Smooth muscle cell (in vitro differentiated cells): ENCODE results near the gene ARHGAP6. TPM values are rescaled to one million over a fixed set of nuclear protein-coding genes. Genes with fewer than 3 reads are reported as not detected.

ENCODE experiments used
- DNase-seq: peaks from one replicate; lab custom pipeline; 2025; ENCODE audit not compliant: unreplicated experiment; lab: John Stamatoyannopoulos, UW
- H2AFZ ChIP-seq: fragments of 200-600 bp; sonication (generic); 2 replicates; pipeline ENCODE4 v1.6.0; 2016; ENCODE audit warnings: antibody characterized with exemption, low read depth, mild to moderate bottlenecking
- H3F3A ChIP-seq: fragments of 200-600 bp; sonication (generic); 2 replicates; pipeline ENCODE4 v1.6.0; 2017; ENCODE audit warnings: antibody characterized with exemption, low read depth
- H3K27ac ChIP-seq: fragments of 200-600 bp; sonication (generic); 2 replicates; pipeline ENCODE4 v1.5.1; 2016; ENCODE audit warnings: low read depth, mild to moderate bottlenecking
- H3K27me3 ChIP-seq: fragments of 200-600 bp; sonication (generic); 2 replicates; pipeline ENCODE4 v1.6.1; 2016; ENCODE audit warnings: low read depth, mild to moderate bottlenecking
- H3K36me3 ChIP-seq: fragments of 200-600 bp; sonication (generic); 2 replicates; pipeline ENCODE4 v1.5.1; 2016; ENCODE audit warnings: low read depth
- H3K4me1 ChIP-seq: fragments of 200-600 bp; sonication (generic); 2 replicates; pipeline ENCODE4 v1.5.1; 2016; ENCODE audit warnings: low read depth
- H3K4me2 ChIP-seq: fragments of 200-600 bp; sonication (generic); 2 replicates; pipeline ENCODE4 v1.6.0; 2016; ENCODE audit warnings: mild to moderate bottlenecking
- H3K4me3 ChIP-seq: fragments of 200-600 bp; sonication (generic); 2 replicates; pipeline ENCODE4 v1.5.1; 2016; ENCODE audit warnings: mild to moderate bottlenecking
- H3K79me2 ChIP-seq: fragments of 200-600 bp; sonication (generic); 2 replicates; pipeline ENCODE4 v1.6.0; 2016; ENCODE audit warnings: low read depth, mild to moderate bottlenecking
- H3K9ac ChIP-seq: fragments of 200-600 bp; sonication (generic); 2 replicates; pipeline ENCODE4 v1.6.0; 2016; ENCODE audit warnings: low read depth
- H3K9me3 ChIP-seq: fragments of 200-600 bp; sonication (generic); replicated peaks from 2 replicates; pipeline ENCODE4 v1.5.1; 2016; ENCODE audit warnings: low read depth
- H4K20me1 ChIP-seq: fragments of 200-600 bp; sonication (generic); 2 replicates; pipeline ENCODE4 v1.6.0; 2016; ENCODE audit warnings: low read depth
- WGBS: methylation state at CpG from one replicate; pipeline ENCODE4 v1.1.7; 2016; ENCODE audit warnings: low lambda C conversion rate; 5-methylcytosine and 5-hydroxymethylcytosine counted together
- polyA plus RNA-seq: library from polyadenylated mRNA; unstranded; fragments of >200 nt; fragmentation: Nextera tagmentation; extraction: Ambion mirVana; gene quantifications from 2 replicates; pipeline ENCODE4 v1.2.1, GENCODE V29; 2016
- total RNA-seq: library from RNA; depleted of rRNA; stranded (reverse); fragments of >200 nt; gene quantifications from 2 replicates; pipeline ENCODE4 v1.2.3, GENCODE V29; 2014
- TF ChIP-seq, protein P1 (sequence below): fragments of 200-600 bp; sonication (generic); IDR thresholded peaks from 2 replicates; pipeline ENCODE4 v1.5.1; 2017; ENCODE audit warnings: borderline replicate concordance, mild to moderate bottlenecking, antibody characterized with exemption; ENCODE audit not compliant: insufficient read depth, poor library complexity, severe bottlenecking

Gene ARHGAP6
- total and polyA plus RNA-seq, 2 experiments from 2014 or later, result 0.55 to 0.90 TPM

DNA sequence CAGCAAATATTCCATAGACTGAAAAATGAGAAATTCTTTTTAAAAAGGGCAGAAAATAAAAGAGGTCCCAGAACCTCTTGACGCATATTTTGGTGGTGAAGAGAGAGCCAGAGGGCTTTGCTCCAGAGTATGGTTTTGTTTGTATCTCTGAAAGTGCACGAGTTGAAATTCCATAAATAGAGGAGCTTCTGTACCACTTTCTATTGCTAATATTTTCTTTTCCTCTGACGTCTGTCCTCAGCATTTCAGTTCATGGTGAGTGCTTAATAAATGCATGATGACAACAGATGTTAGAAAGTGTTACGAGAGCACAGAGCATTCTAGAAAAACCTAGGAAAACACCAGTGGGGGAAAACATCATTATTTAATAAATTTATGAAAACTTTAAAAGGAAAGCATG lies 227.0 kb downstream of the ARHGAP6 start:
- H3K27ac ChIP-seq, result no peak overlapping the region
- H3K4me1 ChIP-seq, result no peaks in the 10 kb centered on the region
- no peak overlapping the region for H3K4me2 ChIP-seq
- H3K9ac ChIP-seq, result no peak overlapping the region
- no peak overlapping the region for H2AFZ ChIP-seq
- H4K20me1 ChIP-seq, result no peaks in the 10 kb centered on the region
- H3K79me2 ChIP-seq, result no peaks in the 10 kb centered on the region
- 75% methylated on average over 4 of the region's 4 CpGs for WGBS
- H3K4me3 ChIP-seq, result no peak overlapping the region
- no peak for DNase-seq
- H3F3A ChIP-seq, result no peaks in the 10 kb centered on the region
- H3K27me3 ChIP-seq, result no peaks in the 10 kb centered on the region
- no peaks in the 10 kb centered on the region for H3K36me3 ChIP-seq
- H3K9me3 ChIP-seq, result no peaks in the 10 kb centered on the region
- TF ChIP-seq, protein P1, sequence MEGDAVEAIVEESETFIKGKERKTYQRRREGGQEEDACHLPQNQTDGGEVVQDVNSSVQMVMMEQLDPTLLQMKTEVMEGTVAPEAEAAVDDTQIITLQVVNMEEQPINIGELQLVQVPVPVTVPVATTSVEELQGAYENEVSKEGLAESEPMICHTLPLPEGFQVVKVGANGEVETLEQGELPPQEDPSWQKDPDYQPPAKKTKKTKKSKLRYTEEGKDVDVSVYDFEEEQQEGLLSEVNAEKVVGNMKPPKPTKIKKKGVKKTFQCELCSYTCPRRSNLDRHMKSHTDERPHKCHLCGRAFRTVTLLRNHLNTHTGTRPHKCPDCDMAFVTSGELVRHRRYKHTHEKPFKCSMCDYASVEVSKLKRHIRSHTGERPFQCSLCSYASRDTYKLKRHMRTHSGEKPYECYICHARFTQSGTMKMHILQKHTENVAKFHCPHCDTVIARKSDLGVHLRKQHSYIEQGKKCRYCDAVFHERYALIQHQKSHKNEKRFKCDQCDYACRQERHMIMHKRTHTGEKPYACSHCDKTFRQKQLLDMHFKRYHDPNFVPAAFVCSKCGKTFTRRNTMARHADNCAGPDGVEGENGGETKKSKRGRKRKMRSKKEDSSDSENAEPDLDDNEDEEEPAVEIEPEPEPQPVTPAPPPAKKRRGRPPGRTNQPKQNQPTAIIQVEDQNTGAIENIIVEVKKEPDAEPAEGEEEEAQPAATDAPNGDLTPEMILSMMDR, result no peak

DNA sequence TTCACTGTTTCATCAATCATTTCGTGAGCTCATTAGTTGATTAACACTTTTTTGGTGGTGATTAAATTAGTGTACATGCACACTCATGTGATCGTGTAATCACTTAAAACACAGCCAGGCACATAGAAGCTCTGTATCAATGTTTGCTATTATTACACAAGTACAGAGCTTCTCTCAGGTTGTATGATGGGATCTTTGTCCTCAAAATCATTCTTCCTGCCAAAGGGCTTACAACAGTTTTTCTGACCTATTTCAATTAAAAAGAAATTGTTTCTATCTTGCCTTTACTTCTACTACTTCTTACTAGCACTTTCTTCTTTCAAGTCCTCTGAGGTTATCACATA lies 227.4 kb downstream of the ARHGAP6 start:
- no peak for DNase-seq
- Histone ChIP-seq H3K4me1 (no peaks in the 10 kb centered on the region), H3K9me3 (no peaks in the 10 kb centered on the region), H3K27ac (no peak overlapping the region), H3F3A (no peaks in the 10 kb centered on the region), H3K9ac (no peak overlapping the region), H3K36me3 (no peaks in the 10 kb centered on the region), H3K79me2 (no peaks in the 10 kb centered on the region), H3K27me3 (no peaks in the 10 kb centered on the region), H2AFZ (no peak overlapping the region), H4K20me1 (no peaks in the 10 kb centered on the region), H3K4me3 (no peak overlapping the region), H3K4me2 (no peak overlapping the region)
- WGBS, result 79% methylated on average over 2 of the region's 2 CpGs
- TF ChIP-seq, protein P1, result no peak

DNA sequence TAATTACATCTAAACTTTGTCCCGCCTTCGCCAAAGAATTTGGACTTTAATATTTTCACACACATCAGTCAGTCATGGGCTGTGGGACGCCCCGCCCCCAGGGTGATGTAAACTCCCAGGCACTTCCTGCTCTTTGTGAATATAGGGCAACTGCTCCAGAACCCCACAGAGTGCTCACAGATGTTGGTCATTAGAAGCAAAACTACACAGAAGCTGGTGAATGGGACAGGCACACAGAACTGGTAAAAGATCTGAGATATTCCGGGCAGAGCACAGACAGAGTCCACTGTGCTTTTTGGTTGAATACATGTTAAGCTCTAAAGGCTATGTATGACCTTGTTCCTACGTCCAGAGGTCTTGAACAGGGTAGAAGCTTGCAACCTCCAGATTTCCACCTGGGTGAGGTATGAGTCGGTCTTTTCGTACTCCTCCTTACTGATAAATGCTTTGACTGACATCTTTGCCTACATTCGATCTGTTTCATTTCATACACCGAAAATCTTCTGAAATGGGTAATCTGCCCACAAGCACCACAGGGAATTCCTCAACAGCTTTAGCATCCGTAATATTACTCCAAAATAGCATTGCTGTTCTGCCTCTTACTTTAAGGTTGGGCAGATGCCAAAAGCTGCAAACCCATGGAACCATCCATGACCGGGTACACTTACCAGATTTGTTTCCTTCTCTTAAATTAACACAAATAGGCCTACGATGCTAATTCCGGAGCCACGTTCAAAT lies 227.9 kb downstream of the ARHGAP6 start:
- 73% methylated on average over 15 of the region's 15 CpGs for WGBS
- TF ChIP-seq, protein P1, result no peak
- no peaks in the 10 kb centered on the region for H3K9me3 ChIP-seq
- H4K20me1 ChIP-seq, result no peaks in the 10 kb centered on the region
- H3K27me3 ChIP-seq, result no peaks in the 10 kb centered on the region
- no peak overlapping the region for H3K4me2 ChIP-seq
- H3K27ac ChIP-seq, result no peak overlapping the region
- no peaks in the 10 kb centered on the region for H3F3A ChIP-seq
- H3K36me3 ChIP-seq, result no peaks in the 10 kb centered on the region
- no peak for DNase-seq
- no peak overlapping the region for H3K4me3 ChIP-seq
- H3K9ac ChIP-seq, result no peak overlapping the region
- H3K79me2 ChIP-seq, result no peaks in the 10 kb centered on the region
- no peak overlapping the region for H2AFZ ChIP-seq
- no peaks in the 10 kb centered on the region for H3K4me1 ChIP-seq

DNA sequence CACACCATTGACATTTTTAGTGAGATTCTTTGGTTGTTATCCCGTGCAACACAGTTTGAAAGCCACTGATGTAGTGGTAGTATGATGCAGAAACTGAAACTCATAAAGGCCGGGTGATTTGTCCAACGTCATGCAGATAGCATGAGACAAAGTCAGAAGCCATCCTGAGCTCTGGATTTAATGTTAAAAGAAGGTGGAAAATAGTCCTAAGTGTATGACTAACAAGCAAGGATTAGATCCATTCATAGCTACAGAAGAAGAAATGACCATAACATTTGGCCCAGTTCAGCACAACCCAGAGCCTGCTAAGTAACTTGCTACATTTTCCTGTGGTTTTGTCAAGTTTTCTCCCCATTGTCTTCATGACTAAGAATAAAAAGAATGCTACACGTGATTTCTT lies 230.2 kb downstream of the ARHGAP6 start:
- no peaks in the 10 kb centered on the region for H3K27me3 ChIP-seq
- no peak for DNase-seq
- H3K27ac ChIP-seq, result peak overlapping the region; percentile 58

More for the DNA sequence above, 230.2 kb downstream of the ARHGAP6 start:
- 37% methylated on average over 4 of the region's 4 CpGs for WGBS
- H3F3A ChIP-seq, result no peaks in the 10 kb centered on the region
- H3K4me2 ChIP-seq, result no peak overlapping the region
- H3K36me3 ChIP-seq, result no peaks in the 10 kb centered on the region
- H3K79me2 ChIP-seq, result no peaks in the 10 kb centered on the region
- H2AFZ ChIP-seq, result no peak overlapping the region
- H3K9me3 ChIP-seq, result no peaks in the 10 kb centered on the region
- H3K4me3 ChIP-seq, result no peak overlapping the region
- H3K9ac ChIP-seq, result no peak overlapping the region
- TF ChIP-seq, protein P1, result no peak
- H3K4me1 ChIP-seq, result no peaks in the 10 kb centered on the region
- no peaks in the 10 kb centered on the region for H4K20me1 ChIP-seq
